OCI-LY7 (cell line): ENCODE data around the gene ZNF205. TPM values are rescaled to one million over a fixed set of nuclear protein-coding genes. Genes with fewer than 3 reads are reported as not detected.
"Not testable (repeated sequence)": the region's sequence is repeated elsewhere in the genome, so short reads cannot be mapped to it uniquely, and the experiment has no call there.

Source experiments
- BruUV-seq: library from RNA; stranded (reverse); fragments of 400-500 nt; replicated peaks from 2 replicates; lab custom pipeline; 2021; lab: Mats Ljungman, UMichigan
- CTCF ChIA-PET: fragments of 300-600 bp; sonication (Branson Sonifier 250); formaldehyde crosslinking; loops from one replicate; lab custom pipeline; 2022; ENCODE audit warnings: antibody characterized with exemption; ENCODE audit not compliant: unreplicated experiment; lab: Charles Lee
- POLR2A ChIA-PET: fragments of 300-600 bp; sonication (Branson Sonifier 250); formaldehyde crosslinking; loops from one replicate; lab custom pipeline; 2022; ENCODE audit warnings: antibody characterized with exemption; lab: Charles Lee
- DNase-seq: peaks from one replicate; pipeline ENCODE4 v3.0.0-alpha.2; 2015; ENCODE audit warnings: low spot score
- H2AFZ ChIP-seq: fragments of 200-600 bp; sonication (generic), shearing (Covaris generic); 2 replicates; pipeline ENCODE4 v1.6.1; 2014; ENCODE audit warnings: mild to moderate bottlenecking, antibody characterized with exemption, low read length, moderate library complexity
- H3K27ac ChIP-seq: fragments of 200-600 bp; sonication (generic); 2 replicates; pipeline ENCODE4 v1.5.1; 2014; ENCODE audit warnings: mixed run types, low read depth, mild to moderate bottlenecking, moderate library complexity, low read length, inconsistent platforms; ENCODE audit not compliant: poor library complexity, severe bottlenecking
- H3K36me3 ChIP-seq: fragments of 200-600 bp; sonication (generic); 2 replicates; pipeline ENCODE4 v1.6.1; 2014; ENCODE audit warnings: mild to moderate bottlenecking, antibody characterized with exemption, low read length, moderate library complexity, mixed read lengths; ENCODE audit not compliant: insufficient read depth
- H3K4me1 ChIP-seq: fragments of 200-600 bp; sonication (generic); 2 replicates; pipeline ENCODE4 v1.5.1; 2014; ENCODE audit warnings: mild to moderate bottlenecking, low read length; ENCODE audit not compliant: insufficient read depth, poor library complexity, severe bottlenecking
- H3K4me2 ChIP-seq: fragments of 200-600 bp; sonication (generic); 2 replicates; pipeline ENCODE4 v1.6.1; 2014; ENCODE audit warnings: mild to moderate bottlenecking, low read length
- H3K4me3 ChIP-seq: fragments of 200-600 bp; sonication (generic); 2 replicates; pipeline ENCODE4 v1.5.1; 2014; ENCODE audit warnings: mild to moderate bottlenecking, low read depth, low read length; ENCODE audit not compliant: poor library complexity, severe bottlenecking
- H3K79me2 ChIP-seq: fragments of 200-600 bp; sonication (generic); 2 replicates; pipeline ENCODE4 v1.6.1; 2016; ENCODE audit warnings: low read depth, mild to moderate bottlenecking, low read length, moderate library complexity, mixed read lengths; ENCODE audit not compliant: insufficient read depth
- H3K9me2 ChIP-seq: fragments of 200-600 bp; sonication (generic); 2 replicates; pipeline ENCODE4 v1.6.1; 2016; ENCODE audit warnings: mild to moderate bottlenecking, low read length, mixed read lengths; ENCODE audit not compliant: insufficient read depth
- H3K9me3 ChIP-seq: fragments of 200-600 bp; sonication (generic); 2 replicates; pipeline ENCODE4 v1.6.1; 2014; ENCODE audit warnings: mild to moderate bottlenecking, mixed run types, low read length, mixed read lengths
- H4K20me1 ChIP-seq: fragments of 200-600 bp; sonication (generic); 2 replicates; pipeline ENCODE4 v1.6.1; 2014; ENCODE audit warnings: mild to moderate bottlenecking, antibody characterized with exemption, low read length, moderate library complexity, mixed read lengths; ENCODE audit not compliant: insufficient read depth
- EZH2phosphoT487 ChIP-seq: fragments of 200-600 bp; sonication (generic); IDR thresholded peaks from 2 replicates; pipeline ENCODE4 v1.6.1; 2018; ENCODE audit warnings: low read depth, borderline replicate concordance, mild to moderate bottlenecking, mixed run types, antibody characterized with exemption, low read length, moderate library complexity, mixed read lengths
- intact Hi-C: fragments of 100-400 bp; cut with micrococcal nuclease; formaldehyde crosslinking; loops from one replicate; pipeline ENCODE4 v1.10.0; 2022; ENCODE audit not compliant: unreplicated experiment
- total RNA-seq, 2 experiments: library from RNA; depleted of rRNA in 1 of 2; stranded (reverse); fragments of >200 nt in 1 of 2; shearing (Covaris generic) in 1 of 2; gene quantifications; 2 replicates each; pipeline ENCODE4 v1.2.3, GENCODE V29; 2014 to 2022
- TF ChIP-seq, protein P1 (sequence below): fragments of 200-600 bp; sonication (generic); conservative IDR thresholded peaks from 2 replicates; pipeline ENCODE4 v1.5.1; 2014; ENCODE audit warnings: mild to moderate bottlenecking, antibody characterized with exemption, low read length, moderate library complexity, mixed read lengths

ZNF205 gene
- total RNA-seq, 2 experiments from 2014 or later = 0.30 to 1.2 TPM

- intact Hi-C loops = no loop called here
- Histone ChIP-seq H4K20me1 (no peaks in the 10 kb centered on the region), H2AFZ (no peak overlapping the region), H3K9me3 (0 out of 2 replicates have a peak, but pooled peaks cover 6% of the 10 kb centered on the region), H3K4me1 (peaks cover 22% of the 10 kb centered on the region), H3K36me3 (no peaks in the 10 kb centered on the region; the same call in 1 of the 2 replicates), H3K79me2 (no peaks in the 10 kb centered on the region), H3K27ac (no peak overlapping the region), H3K4me3 (no peak overlapping the region), H3K9me2 (no peaks in the 10 kb centered on the region), H3K4me2 (no peak overlapping the region)
- CTCF ChIA-PET = no interaction called here
- BruUV-seq = no TSS peak
- no peak for TF ChIP-seq EZH2phosphoT487
- TF ChIP-seq, protein P1, sequence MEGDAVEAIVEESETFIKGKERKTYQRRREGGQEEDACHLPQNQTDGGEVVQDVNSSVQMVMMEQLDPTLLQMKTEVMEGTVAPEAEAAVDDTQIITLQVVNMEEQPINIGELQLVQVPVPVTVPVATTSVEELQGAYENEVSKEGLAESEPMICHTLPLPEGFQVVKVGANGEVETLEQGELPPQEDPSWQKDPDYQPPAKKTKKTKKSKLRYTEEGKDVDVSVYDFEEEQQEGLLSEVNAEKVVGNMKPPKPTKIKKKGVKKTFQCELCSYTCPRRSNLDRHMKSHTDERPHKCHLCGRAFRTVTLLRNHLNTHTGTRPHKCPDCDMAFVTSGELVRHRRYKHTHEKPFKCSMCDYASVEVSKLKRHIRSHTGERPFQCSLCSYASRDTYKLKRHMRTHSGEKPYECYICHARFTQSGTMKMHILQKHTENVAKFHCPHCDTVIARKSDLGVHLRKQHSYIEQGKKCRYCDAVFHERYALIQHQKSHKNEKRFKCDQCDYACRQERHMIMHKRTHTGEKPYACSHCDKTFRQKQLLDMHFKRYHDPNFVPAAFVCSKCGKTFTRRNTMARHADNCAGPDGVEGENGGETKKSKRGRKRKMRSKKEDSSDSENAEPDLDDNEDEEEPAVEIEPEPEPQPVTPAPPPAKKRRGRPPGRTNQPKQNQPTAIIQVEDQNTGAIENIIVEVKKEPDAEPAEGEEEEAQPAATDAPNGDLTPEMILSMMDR = no peak
- no peak for DNase-seq
- POLR2A ChIA-PET = no interaction called here
These were observed 38.9 kb upstream of the ZNF205 start for GRCh38 chr16:3073448-3073847.

- POLR2A ChIA-PET = interaction anchor here (0.6 to 1.3 kb wide), 7 partner anchors 18 to 1541 kb away, joined by 3 to 5 read pairs (median 3); partner anchors contain the start of gene ZNF213
- CTCF ChIA-PET = no interaction called here
- peak overlapping the region; percentile 29 for H3K4me3 ChIP-seq
- no peaks in the 10 kb centered on the region for H3K9me2 ChIP-seq
- peaks cover 22% of the 10 kb centered on the region for H3K4me1 ChIP-seq
- H3K36me3 ChIP-seq = no peaks in the 10 kb centered on the region; the same call in 1 of the 2 replicates
- H3K9me3 ChIP-seq = 0 out of 2 replicates have a peak, but pooled peaks cover 6% of the 10 kb centered on the region
- peak; percentile 83 for DNase-seq
- peak overlapping the region; percentile 37 for H3K27ac ChIP-seq
- intact Hi-C loops = loop anchor here (1.0 kb wide), 1 partner anchor 16 kb away; no protein-coding TSS in a partner anchor
- peak overlapping the region; percentile 74 for H2AFZ ChIP-seq
- TF ChIP-seq, protein P1 = no peak
- no peak for TF ChIP-seq EZH2phosphoT487
- H3K4me2 ChIP-seq = peak overlapping the region; percentile 55
- no peaks in the 10 kb centered on the region for H3K79me2 ChIP-seq
- BruUV-seq = no TSS peak
- no peaks in the 10 kb centered on the region for H4K20me1 ChIP-seq
These were observed 37.4 kb upstream of the ZNF205 start for GRCh38 chr16:3074860-3075522.

GRCh38 chr16:3075523-3075915, 36.9 kb upstream of the ZNF205 start:
- intact Hi-C loops = loop anchor here (1.0 kb wide), 1 partner anchor 16 kb away; no protein-coding TSS in a partner anchor
- Histone ChIP-seq H3K36me3 (no peaks in the 10 kb centered on the region; the same call in 1 of the 2 replicates), H2AFZ (peak overlapping the region; percentile 74), H4K20me1 (no peaks in the 10 kb centered on the region), H3K9me2 (no peaks in the 10 kb centered on the region), H3K4me1 (peaks cover 22% of the 10 kb centered on the region), H3K27ac (no peak overlapping the region), H3K4me3 (peak overlapping the region; percentile 29), H3K79me2 (no peaks in the 10 kb centered on the region), H3K4me2 (peak overlapping the region; percentile 55; the same call in 1 of the 2 replicates), H3K9me3 (0 out of 2 replicates have a peak, but pooled peaks cover 6% of the 10 kb centered on the region)
- no peak for DNase-seq
- CTCF ChIA-PET = no interaction called here
- BruUV-seq = no TSS peak
- no peak for TF ChIP-seq EZH2phosphoT487
- TF ChIP-seq, protein P1 = no peak
- POLR2A ChIA-PET = interaction anchor here (1.2 to 1.3 kb wide), 2 partner anchors 27 to 54 kb away, joined by 3 read pairs; no protein-coding TSS in a partner anchor

- H3K27ac ChIP-seq, H3K9me3 ChIP-seq, H2AFZ ChIP-seq, H3K4me2 ChIP-seq, H3K9me2 ChIP-seq, H3K36me3 ChIP-seq, CTCF ChIA-PET, H4K20me1 ChIP-seq, BruUV-seq, H3K79me2 ChIP-seq, H3K4me3 ChIP-seq, DNase-seq: not testable (repeated sequence)
- intact Hi-C loops = loop anchor here (1.0 kb wide), 1 partner anchor 17 kb away; no protein-coding TSS in a partner anchor
- POLR2A ChIA-PET = interaction anchor here (1.0 to 1.3 kb wide), 3 partner anchors 9 to 53 kb away, joined by 3 read pairs; no protein-coding TSS in a partner anchor
- H3K4me1 ChIP-seq = peaks cover 22% of the 10 kb centered on the region
These were observed 36.4 kb upstream of the ZNF205 start for GRCh38 chr16:3075946-3076345.
